Activated CD4-positive, alpha-beta T cell treated with anti-CD3 and anti-CD28 coated beads for 24 hours (primary cell): ENCODE measurements around the gene C6orf136.
"Not testable (repeated sequence)": the region's sequence is repeated elsewhere in the genome, so short reads cannot be mapped to it uniquely, and the experiment has no call there.

Experiments
- DNase-seq, 2 donors: peaks; one replicate each; pipeline ENCODE4 v3.0.0-alpha.2; 2020; ENCODE audit warnings: low read depth in 2 of 2

C6orf136 gene

DNA sequence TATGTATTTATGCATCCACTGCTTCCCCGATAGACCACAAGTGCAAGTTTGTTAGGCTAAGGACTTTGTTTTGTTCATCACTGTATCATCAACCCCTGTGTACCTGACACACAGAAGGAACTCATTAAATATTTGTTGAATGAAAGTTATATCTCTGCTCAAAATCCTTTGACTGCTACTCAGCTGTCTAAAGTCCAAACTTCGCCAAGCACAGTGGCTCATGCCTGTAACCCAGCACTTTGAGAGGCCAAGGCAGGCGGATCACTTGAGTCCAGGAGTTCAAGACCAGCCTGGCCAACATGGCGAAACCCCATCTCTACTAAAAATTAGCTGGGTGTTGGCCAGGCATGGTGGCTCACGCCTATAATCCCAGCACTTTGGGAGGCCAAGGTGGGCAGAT is 11.0 kb downstream of the C6orf136 start:
- DNase-seq: not testable (repeated sequence)

DNA sequence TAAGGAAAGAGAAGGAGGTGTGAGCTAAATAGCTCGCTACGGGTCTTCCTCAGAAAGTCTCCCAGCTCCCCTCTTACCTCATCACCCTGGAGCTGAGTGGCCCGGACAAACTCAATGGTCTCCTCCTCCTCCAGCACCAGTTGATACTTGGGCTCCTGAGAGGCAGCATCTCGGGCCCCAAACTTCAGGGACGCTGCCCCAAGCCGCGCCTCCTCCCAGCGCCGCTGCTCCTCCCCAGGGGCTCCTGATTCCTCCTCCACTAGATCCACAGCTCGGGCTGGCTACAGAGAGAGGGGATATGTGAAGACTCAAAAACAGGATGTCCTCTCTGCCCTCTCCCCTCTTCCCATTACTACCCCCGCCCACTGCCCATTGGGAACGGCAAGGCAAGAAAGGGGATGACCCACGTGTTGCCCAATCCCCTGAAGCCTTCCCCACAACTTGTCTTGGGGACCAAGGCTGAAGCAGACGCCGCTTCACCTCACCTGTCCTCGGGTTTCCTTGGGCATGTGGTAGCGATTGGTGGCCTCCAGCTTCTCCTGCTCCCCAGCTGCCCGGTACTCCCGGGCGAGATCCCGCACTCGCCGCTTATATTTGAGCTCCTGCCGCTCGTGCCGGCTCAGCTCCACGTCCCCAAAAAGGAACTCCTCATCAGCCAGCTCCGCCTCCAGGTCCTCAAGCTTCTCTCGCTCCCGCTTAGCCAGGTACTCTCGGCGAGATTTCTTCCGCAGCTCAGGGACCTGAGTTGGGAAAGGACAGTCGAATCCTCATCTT is 18.2 kb downstream of the C6orf136 start:
- no peak for DNase-seq

DNA sequence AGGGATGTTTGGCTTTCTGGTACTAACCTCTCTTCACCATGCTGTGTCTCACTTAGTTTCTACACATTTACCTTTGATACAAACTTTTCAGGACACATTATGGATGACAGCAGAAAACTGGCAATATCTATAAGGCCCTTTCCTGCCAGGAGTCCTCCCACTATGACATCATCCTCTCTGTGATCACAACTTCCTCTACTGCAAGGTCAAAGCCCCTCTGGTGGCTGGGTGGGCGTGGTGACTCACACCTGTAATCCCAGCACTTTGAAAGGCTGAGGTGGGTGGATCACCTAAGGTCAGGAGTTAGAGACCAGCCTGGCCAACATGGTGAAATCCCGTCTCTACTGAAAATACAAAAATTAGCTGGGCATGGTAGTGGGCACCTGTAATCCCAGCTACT is 19.4 kb downstream of the C6orf136 start:
- DNase-seq: not testable (repeated sequence)

DNA sequence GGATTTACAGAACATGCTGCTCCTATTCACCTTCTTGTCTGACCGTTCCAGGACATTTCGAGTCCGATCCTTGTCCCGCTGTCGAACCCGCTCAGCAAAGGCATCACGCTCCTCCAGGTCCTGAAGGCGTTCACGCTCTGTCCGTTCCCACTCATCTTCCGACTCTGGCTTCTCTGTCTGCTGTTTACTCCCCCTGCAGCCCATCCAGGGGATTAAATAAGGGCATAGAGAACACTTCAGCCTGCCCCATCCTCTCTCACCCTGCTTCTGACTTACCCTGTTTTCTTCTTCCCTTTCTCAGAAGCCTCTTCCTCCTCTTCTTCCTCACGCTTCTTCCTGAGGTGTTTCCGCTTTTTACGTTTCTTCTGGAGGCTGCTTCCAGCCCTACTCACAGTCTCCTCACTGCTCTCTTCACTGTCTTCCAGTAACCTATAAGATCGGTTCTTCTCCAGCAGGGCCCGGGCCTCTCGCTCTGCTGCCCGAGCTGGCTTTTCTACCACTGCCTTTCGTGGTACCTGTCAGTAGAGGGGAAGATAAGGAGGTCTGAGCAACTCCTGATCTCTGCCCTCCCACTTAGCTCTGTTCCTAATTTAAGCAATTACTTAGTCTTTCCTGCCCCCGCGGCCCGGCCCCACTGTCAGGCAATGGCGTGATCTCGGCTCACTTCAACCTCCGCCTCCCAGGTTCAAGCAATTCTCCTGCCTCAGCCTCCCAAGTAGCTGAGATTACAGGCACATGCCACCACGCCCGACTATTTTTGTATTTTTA is 24.0 kb downstream of the C6orf136 start:
- no peak for DNase-seq

DNA sequence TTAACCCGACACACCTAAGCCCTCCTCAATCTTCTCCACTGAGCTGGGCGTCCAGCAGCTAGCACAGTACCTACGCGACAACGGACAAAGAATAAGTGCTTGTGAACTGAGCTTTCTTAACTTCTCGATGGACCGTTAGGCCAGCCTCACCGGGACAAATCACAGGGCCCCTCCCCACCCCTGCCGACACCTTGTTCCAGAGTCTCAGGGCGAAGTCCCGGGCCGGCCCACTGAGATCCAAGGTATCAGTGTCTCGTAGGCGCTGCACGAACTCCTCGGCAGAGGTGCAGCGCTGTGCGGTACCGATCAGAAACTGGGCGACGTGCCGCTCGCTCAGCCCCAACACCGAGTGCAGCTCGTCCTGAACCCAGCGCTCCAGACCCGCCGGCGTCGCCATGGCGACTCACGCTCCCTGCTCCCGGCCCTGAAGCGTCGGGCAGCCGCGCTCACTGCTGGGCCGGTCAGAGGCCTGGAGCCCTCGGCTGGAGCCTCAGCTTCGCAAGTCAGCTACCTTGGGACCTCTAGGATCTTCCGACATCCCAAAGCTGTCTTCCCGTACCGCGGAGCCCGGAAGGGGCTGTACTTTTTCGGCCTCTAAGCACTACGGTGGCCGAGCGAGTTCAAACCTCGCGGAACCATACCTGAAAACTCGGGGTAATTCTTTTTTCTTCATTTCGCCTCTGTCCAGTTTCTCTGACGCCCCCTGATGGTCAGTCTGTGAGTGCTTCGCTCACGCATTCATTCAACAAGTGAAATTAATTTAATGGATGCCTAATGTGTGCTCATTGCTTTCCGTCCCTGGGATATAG is 25.7 kb downstream of the C6orf136 start, which contains the start of gene DHX16:
TSS of gene DHX16 (minus strand) at position 562 of the 809 bp plus-strand sequence. CDS start at position 397, 165 bp downstream.
- DNase-seq: peak; percentile 83 to 88

DNA sequence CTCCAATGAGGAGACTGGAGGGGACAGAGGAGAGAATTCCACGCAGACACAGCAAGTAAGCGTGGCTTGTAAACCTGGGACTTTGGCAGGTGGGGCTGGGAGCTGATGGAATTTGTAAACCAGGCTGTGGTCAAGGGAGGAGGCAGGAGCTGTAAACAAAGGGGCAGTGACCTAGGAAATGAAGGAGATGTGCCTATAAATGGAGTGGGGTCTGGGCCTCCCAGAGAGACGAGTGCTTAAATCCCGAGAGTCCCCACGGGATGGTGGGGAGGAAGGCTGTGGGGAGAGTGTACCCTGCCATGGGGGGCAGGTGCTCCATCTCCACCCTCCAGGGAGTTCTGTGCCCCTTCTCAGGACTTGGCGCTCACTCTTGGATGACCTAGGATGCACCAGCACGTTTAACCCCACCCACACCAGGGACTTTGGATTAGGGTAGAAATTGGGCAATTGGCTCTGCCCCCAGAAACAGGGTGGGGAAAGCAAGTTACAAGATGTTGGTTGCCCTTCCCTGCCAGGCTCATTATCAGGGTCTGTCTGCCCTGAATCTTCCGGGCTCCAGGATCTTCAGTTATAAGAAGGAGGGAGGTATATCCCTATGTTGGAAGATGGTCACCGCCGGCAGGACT is 29.8 kb downstream of the C6orf136 start:
- DNase-seq: no peak

DNA sequence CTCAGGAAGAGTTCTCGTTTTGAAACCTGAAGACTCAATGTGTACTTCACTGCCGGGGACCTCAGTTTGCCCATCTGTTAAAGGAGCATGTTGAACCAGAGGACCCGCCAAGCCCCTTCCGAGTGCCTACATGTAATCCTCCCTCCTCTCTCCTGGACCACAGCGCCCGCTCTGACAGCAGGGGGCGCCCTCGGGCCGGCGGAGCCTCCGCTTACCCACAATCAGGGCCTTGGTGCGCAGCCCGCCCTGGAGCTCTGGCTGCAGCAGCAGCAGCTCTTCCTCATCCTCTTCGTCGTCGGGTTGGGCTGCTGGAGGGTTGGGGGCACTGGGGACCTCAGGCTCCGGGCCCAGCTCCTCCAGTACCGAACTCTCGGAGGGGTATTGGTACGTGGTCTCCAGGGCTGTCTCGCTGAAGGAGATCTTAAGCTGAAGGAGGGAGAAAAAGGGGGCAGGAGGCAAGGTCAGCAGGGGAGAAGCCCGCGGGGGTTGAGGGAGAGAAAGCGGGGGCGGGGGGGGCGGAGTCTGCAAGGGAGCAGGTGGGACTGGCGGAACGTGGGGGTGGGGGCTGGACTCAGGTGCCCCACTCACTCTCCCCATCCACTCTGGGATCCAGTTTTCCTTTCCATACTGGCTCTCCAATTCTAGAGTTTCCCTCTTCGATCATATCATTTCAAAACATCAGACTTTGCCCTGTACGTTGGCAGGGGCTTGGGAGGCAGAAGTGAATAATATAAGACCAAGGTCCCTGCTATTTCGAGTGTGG is 32.2 kb downstream of the C6orf136 start:
- DNase-seq: peak; percentile 91

DNA sequence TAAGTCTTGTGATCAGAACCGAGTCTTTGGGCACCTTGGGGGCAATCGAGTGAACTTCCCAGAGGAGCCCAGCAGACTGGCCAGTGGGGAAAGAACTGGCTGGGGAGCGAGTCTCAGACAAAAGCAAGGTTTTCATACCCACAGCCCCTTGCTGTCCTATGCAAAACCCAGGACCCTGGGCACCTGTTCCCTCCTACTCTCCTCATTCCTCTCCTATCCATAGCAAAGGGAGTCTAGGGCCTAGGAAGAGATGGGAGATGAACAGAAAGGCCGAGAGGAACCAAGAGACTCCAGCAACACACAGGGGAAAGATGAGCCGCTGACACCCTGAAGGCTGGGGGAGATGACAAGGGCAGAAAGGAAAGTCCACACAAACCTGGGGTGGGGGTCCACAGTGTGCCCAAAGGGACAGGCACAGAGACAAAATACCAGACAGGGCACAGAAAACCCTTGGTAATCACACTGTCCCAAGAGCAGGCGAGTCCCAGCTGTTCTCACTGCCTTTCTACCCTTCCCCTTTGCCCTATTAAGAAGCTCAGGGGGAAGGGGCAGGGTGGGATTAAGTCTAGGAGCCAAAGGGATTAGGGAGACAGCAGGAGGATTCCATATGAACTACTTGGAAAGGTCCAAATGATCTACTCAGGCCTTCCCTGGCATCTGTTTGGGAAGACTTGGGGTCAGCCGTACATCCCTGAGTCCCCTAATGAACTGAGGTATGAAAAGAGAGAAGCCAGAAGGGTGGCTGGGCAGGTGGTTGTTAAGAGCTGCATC is 33.0 kb downstream of the C6orf136 start:
- DNase-seq: no peak

DNA sequence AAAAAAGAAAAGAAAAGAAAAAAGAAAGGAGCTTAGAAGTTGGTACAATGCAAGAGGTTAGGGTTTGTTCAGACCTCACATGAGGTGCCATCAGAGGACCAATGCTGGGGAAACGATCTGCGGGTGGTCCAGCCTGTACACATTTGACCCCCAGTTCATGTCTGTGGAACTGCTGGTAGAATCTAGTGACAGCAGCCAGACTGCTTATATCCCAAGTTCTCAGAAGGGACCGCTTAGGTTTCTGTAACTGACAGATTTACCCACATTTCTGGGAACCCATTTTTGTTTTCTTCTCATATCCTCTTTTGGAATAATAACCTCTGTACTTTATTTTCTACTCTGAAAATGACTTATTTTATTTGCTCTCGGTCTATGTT is 34.8 kb downstream of the C6orf136 start:
- no peak for DNase-seq

DNA sequence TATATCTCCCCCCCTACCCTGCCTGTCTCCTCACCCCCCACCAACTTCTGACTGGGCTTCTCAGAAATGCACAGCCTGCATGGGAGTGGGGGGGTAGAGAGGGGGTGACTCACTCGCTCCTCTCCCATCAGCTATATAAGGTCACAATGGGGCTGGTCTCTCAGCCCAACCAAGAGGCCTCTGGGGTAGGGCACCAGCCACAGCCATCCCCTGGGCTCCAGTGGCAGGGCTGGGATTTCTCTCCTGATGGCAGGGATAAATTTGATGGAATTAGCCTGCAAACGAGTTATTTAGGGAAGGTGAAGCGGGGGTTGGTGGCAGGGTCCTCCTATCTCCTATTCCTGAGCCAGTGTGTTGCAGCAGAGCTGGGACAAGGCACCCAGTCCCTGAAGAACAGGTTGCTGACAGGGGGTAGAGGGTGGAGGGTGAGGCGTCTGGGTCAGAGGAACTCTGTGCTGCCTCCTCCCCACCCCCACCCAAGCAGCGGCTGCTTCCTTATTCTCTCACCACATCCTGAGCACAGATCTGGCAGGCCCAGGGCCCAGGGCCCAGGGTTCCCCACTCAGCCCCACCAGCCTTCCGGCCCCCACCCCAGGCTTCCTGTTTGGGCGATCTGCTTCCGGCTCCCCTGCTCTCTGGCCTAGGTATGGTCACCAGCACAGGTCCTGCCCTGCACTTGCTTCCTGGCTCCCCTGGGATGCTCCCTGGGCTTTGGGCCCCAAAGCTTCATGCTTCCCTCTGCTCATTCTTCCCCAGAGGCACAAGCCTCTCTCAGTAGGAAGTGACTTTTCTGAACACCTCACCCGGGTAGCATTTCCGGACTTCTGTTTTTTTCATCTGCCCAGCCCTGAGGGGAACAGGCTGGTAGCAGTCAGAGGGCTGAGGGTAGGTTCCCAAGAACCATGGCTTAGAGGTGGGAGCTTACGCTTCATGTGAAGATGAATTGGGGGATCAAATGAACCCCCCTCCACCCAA is 35.5 kb downstream of the C6orf136 start:
- peak; percentile 70 to 74 for DNase-seq

DNA sequence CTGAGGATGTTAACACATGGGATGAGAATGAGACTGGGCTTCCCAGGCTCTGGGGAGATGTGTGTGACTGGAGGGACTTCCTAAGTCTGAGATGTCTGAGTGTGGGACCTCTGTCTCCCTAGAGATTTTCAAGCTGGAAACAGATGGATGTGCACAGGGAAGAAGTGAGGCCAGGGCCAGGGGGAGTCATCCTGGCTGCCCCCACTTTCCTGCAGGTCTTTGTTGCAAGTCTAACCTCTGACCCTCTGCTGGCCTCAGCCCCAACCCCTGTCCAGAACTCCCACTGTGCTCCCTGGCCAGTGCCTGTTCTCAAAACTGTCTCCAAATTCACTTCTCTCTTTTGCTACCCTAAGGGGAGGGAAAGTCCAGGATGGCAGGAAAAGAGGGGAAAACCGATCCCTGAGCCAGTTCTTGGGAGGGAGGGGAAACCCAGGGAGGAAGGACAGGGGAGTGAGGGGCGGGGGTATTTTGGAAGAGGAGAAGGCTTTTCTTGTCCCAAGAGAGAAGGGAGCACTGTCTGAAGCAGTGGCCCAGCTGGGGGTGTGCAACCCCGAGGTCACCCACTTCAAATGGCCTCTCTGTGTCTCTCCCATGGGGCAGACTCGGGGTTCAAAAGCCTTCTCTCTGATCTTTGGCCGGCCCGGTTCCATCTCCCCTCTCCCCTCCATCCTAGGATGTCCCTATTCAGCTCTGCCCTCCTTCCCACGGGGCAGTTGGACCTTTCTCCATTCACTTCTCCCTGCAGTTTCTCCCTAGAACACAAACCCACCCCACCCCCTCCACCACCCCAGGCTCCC is 36.4 kb downstream of the C6orf136 start:
- DNase-seq: no peak

DNA sequence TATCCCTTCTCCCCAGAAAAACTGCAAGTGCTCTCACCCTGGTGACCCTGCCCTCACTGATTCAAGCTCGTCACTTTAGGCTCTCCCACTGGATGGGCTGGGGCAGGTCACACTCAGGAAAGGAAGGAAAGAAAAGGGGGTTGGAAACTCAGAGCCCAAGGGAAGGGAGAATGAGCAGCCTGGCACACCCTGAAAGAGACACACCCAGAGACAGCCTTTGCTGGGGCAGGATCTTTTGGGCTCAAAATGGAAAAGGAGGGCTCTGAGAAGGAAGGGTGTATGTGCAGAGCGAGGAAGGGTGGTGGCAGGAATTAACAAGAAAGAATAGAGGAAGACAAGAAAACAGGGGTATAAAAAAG is 37.0 kb downstream of the C6orf136 start:
- DNase-seq: no peak

DNA sequence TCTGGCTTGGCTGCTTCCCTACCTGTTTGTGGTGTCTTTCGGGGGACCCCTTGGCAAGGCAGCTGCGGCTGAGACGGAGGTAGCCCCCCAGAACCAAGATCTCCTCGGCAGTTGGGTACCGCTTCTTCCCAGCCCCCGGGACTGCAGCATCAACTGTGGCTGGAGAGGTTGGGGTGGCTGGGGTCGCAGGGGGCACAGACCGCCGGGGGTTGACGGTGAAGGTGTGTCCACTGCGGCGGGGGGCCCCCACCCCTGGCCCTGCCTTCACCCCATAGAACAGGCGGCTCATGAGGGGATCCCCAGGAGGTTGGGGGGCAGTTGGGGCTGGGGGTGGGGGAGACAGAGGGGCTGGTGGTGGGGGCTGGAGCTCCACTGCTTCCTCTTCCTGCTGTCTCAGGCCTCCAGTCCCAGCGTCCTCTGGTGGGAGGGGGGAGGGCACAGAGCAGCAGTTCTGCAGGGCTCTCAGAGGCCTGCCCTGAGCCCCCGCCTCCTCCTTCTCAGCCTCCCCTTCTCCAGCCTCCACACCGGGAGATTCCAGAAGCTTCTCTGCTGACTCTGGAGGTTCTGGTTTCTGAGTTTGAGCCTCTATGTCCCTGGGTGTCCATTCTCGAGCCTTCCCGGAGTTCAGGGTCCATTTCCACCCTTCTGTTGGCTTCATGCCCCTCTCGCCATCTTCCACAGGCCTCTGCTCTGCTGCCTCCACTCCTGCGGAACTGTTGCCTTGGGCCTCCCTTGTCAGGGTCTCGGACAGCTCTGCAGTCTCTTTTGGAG is 37.6 kb downstream of the C6orf136 start:
- DNase-seq: no peak

DNA sequence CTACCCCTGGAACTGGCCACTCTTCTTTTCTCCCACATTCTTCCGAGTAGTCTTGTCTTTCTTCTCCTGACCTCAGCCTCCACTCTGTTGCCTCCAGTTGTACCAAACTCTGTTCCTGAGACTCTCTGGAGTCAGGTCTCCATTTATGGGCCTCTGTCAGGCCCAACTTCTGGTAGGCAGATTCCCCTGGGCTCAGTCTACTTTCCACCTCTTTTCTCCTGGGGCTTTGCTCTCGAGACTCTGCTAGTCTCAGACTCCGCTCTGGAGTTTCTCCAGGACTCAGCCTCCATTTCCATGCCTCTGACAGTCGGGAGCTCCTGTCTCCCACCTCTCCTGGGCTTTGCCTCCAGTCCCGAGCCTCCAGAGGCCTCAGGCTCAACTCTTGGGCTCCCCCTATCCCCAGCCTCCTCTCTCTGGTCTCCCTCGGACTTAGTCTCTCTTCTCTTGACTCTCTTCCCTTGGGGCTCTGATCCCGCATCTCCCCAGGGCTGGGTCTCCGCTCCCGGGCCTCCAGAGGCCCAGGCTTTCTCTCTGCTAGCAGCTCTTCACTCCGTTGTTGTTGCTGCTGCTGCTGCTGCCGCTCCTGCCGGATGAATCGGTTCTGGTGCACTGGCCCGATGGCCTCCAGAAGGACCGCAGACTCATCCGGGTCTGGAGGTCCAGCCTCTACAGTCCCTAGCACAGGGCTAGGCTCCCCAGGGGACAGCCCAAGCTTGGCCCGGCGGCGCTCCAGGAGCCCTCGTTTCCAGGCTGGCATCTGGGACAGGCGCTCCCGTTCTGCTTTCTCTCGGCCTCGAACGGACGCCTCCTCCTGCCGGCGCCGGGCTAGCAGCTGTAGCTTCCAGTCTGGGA is 38.5 kb downstream of the C6orf136 start:
- DNase-seq: no peak

DNA sequence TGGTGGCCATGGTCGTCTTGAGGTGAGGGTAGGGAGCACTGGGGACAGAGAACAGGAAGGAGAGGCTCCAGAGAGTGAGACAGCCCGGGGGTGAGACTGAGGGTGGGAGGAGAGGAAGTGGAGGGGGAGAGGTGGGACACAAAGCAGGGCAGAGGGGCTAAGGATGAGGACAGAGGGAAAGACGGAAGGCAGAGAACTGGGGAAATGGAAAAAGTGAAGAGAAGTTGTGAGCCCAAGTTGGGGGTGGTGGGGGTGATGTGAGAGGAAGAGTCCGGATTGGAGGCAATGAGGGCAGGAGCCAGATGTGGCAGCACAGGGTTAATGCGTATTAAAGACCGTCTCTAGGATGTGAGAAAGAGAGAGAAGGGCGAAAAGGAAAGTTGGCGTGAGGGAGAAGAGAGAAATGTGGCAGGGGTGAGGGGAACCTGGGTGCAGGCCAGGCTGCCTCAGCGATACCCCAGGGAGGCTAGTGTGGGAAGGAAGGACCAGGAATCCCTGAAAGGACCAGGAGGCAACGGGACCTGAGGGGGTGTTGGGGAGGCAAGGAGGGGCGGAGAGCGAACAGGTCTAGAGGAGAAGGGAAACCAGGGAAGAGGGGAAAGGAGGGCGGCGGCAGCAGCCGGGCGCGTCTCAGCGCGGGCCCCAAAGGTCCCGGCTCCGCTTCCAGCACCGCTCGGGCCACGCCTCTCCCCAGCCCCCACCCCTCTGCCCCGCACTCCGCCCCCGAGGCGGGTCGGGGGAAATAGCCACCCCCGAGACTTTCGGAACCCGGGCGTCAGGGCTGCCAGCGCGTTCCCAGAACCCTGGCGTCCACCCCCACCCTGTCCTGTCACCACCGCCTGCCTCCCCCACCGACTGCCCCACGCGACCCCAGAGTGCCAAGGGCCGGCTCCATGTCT is 39.3 kb downstream of the C6orf136 start, which contains the start of gene PPP1R18:
TSS of gene PPP1R18 (minus strand) at position 637 of the 899 bp plus-strand sequence. CDS start at position 10, 627 bp downstream.
- peak; percentile 71 to 82 for DNase-seq
